Chondrocyte (in vitro differentiated cells): Measurements from ENCODE around the gene CDT1. TPM values are rescaled to one million over a fixed set of nuclear protein-coding genes. Genes with fewer than 3 reads are reported as not detected.
"Not testable (repeated sequence)": the region's sequence is repeated elsewhere in the genome, so short reads cannot be mapped to it uniquely, and the experiment has no call there.

Experiments used
- DNase-seq: peaks from one replicate; pipeline ENCODE4 v3.0.0; 2021; ENCODE audit warnings: mixed read lengths, low spot score
- H3K27ac Mint-ChIP-seq: one replicate; pipeline ENCODE4 v1.8.0; 2021; ENCODE audit warnings: mild to moderate bottlenecking, moderate library complexity, mixed read lengths; ENCODE audit not compliant: unreplicated experiment
- H3K27me3 Mint-ChIP-seq: 2 replicates; pipeline ENCODE4 v1.8.0; 2021; ENCODE audit warnings: low read depth, mixed read lengths
- H3K36me3 Mint-ChIP-seq: 2 replicates; pipeline ENCODE4 v1.8.0; 2021; ENCODE audit warnings: low read depth, mixed read lengths
- H3K4me1 Mint-ChIP-seq: 2 replicates; pipeline ENCODE4 v1.8.0; 2021; ENCODE audit warnings: low read depth, mild to moderate bottlenecking, mixed read lengths
- H3K4me3 Mint-ChIP-seq: one replicate; pipeline ENCODE4 v1.8.0; 2021; ENCODE audit warnings: mild to moderate bottlenecking, moderate library complexity, mixed read lengths; ENCODE audit not compliant: unreplicated experiment
- H3K9me3 Mint-ChIP-seq: 2 replicates; pipeline ENCODE4 v1.8.0; 2021; ENCODE audit warnings: low read depth, mixed read lengths
- total RNA-seq: library from RNA; stranded (reverse); gene quantifications from 3 replicates; pipeline ENCODE4 v1.2.1, GENCODE V29; 2021
- TF ChIP-seq, protein P1 (sequence below): fragments of 200-600 bp; sonication (generic); IDR thresholded peaks from 2 replicates; pipeline ENCODE4 v1.5.0; 2021; ENCODE audit warnings: antibody characterized with exemption, mild to moderate bottlenecking, moderate library complexity

CDT1 gene
- total RNA-seq, 1 donor from 2014 or later: 3.7 TPM

DNA sequence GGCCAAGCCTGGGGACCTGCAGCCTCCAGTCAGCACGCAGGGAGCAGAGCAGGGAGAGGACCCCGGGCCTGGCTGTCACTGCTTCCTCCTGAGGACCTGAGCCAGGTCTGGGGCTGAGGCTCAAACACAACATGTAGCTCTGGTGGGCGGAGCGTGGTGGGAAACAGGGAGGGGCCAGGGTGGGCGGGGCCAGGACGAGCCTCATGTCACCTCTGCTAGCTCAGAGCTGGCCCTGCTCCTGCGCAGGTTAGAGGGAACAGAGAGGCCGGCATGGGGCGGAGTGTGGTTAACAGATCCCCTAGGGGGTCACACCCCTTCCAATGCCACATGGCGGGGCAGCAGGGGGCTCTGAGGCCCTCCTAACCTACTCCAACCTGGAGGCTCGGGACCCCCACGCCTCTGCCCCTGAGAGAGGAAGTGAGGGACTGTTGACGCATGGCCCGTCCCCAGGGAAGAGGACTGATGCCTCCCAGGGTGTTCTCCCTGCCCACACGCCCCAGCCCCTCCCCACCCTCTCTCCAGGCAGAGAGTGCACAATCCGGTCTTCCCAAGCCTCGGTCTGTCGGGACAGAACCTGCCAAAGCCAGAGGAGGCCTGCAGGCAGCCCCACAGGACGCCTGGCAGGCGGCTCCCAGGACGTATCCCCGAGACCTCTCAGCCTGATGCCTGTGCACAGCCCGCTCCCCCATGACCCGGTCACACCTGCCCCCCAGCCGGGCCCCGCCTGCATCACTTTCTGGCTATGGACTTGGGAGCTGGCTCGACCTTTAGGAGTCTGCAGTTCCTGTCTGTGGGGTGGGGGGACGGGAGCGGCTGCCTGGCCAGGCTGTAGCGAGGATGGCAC lies 33.8 kb upstream of the CDT1 start:
- H3K9me3 Mint-ChIP-seq: no peaks in the 10 kb centered on the region
- no peaks in the 10 kb centered on the region for H3K27me3 Mint-ChIP-seq
- peak overlapping the region; percentile 45 for H3K4me3 Mint-ChIP-seq
- H3K27ac Mint-ChIP-seq: peak overlapping the region; percentile 92
- TF ChIP-seq, protein P1, sequence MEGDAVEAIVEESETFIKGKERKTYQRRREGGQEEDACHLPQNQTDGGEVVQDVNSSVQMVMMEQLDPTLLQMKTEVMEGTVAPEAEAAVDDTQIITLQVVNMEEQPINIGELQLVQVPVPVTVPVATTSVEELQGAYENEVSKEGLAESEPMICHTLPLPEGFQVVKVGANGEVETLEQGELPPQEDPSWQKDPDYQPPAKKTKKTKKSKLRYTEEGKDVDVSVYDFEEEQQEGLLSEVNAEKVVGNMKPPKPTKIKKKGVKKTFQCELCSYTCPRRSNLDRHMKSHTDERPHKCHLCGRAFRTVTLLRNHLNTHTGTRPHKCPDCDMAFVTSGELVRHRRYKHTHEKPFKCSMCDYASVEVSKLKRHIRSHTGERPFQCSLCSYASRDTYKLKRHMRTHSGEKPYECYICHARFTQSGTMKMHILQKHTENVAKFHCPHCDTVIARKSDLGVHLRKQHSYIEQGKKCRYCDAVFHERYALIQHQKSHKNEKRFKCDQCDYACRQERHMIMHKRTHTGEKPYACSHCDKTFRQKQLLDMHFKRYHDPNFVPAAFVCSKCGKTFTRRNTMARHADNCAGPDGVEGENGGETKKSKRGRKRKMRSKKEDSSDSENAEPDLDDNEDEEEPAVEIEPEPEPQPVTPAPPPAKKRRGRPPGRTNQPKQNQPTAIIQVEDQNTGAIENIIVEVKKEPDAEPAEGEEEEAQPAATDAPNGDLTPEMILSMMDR: no peak
- peaks cover 90% of the 10 kb centered on the region for H3K4me1 Mint-ChIP-seq
- no peak for DNase-seq
- no peaks in the 10 kb centered on the region for H3K36me3 Mint-ChIP-seq

DNA sequence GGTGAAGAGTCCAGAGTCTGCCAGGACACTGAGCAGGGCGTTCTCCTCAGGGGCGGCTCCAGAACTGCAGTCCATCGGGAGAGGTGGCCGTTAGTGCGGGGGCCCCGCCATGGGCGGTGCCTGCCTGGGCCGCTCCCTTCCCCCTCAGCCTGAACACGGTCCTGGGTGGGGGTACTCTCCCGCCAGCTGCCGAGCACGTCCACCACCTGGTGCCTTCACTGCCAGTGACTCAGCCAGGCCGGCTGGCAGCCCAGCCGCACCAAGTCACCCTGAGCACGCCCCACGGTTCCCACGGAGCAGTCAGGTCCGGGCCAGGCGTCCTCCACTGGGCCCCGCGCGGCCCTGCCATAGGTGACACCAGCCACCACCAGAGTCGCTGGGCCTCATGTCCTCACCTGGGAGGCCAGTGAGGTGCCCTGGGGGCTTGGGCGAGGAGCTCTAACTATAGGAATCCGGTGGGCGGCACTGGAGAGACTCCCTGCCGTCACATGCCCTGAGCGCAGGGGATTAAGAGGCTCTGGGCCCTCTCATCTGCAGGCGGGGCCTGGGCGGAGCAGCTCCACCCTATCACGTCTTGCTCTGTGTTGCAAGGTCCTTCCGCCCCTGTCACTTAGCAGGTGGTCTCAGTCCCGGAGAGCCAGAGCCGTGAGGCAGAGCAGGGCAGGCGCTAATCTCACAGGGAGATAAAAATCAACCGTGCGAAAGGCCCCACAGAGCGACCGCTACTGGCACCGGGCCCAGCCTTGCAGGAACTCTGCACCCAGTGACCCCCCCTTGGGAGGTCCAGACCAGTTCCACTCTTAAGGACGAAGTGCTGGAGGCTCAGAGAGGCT lies 32.9 kb upstream of the CDT1 start:
- Mint-ChIP-seq H3K27ac (peak overlapping the region; percentile 92), H3K36me3 (no peaks in the 10 kb centered on the region), H3K27me3 (no peaks in the 10 kb centered on the region), H3K4me3 (peak overlapping the region; percentile 45), H3K4me1 (peaks cover 84% of the 10 kb centered on the region), H3K9me3 (no peaks in the 10 kb centered on the region)
- no peak for DNase-seq
- TF ChIP-seq, protein P1: no peak

GRCh38 chr16:88771294-88771772 lies 32.3 kb upstream of the CDT1 start:
- no peaks in the 10 kb centered on the region for H3K9me3 Mint-ChIP-seq
- peak overlapping the region; percentile 31 for H3K4me3 Mint-ChIP-seq
- H3K27ac Mint-ChIP-seq: peak overlapping the region; percentile 92
- no peaks in the 10 kb centered on the region for H3K27me3 Mint-ChIP-seq
- TF ChIP-seq, protein P1: no peak
- peaks cover 83% of the 10 kb centered on the region for H3K4me1 Mint-ChIP-seq
- no peaks in the 10 kb centered on the region for H3K36me3 Mint-ChIP-seq
- DNase-seq: no peak

DNA sequence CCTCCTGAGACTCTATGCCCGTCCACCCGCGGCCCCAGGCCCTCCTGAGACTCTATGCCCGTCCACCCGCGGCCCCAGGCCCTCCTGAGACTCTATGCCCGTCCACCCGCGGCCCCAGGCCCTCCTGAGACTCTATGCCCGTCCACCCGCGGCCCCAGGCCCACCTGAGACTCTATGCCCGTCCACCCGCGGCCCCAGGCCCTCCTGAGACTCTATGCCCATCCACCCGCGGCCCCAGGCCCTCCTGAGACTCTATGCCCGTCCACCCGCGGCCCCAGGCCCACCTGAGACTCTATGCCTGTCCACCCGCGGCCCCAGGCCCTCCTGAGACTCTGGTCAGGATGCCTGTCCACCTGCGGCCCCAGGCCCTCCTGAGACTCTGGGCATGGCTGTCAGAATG lies 31.8 kb upstream of the CDT1 start:
- DNase-seq, H3K4me3 Mint-ChIP-seq, H3K36me3 Mint-ChIP-seq, H3K27me3 Mint-ChIP-seq, H3K9me3 Mint-ChIP-seq: not testable (repeated sequence)
- Mint-ChIP-seq H3K27ac (peak overlapping the region; percentile 32), H3K4me1 (peaks cover 86% of the 10 kb centered on the region)

DNA sequence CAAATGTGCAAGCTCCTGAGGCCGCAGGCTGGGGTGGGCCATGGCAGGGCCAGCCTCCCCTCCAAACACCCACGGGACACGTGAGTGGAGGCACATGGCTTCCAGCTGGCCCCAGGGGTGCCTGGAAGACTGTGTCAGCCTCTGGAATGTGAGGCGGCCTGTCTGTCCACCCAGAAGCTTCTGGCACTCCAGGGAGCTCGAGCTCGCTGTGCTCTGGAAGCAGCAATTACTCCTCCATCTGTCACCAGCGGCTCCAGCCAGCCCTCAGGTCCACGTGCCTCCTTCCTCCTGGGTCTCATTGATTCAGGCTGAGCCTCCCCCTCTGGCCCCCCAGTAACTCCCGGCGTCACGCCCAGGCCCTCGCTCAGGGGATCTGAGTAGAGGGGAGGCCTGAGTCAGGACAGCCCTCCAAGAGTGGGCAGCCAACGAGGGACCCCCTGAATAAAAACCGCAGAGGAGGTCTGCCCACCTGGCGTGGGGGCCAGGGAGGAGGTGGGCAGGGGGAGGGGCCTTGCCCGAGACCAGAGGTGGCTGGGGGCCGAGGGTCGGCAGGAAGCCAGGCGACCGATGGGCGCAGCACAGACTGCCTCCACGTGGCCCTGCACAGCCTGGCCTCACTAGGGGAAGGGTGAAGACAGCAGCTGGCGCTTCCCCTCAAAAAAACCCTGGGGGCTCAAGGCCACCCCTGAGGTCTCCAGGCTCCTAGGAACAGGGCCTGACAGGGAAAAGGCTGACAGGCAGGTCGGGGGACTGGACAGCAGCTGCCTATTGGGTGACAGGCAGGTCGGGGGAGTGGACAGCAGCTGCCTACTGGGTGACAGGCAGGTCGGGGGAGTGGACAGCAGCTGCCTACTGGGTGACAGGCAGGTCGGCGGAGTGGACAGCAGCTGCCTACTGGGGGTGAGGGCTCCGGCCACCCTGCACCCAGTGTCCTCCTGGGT lies 30.4 kb upstream of the CDT1 start:
- peak overlapping the region; percentile 98 for H3K27ac Mint-ChIP-seq

More for the DNA sequence above, 30.4 kb upstream of the CDT1 start:
- DNase-seq: no peak
- no peaks in the 10 kb centered on the region for H3K9me3 Mint-ChIP-seq
- H3K4me3 Mint-ChIP-seq: peak overlapping the region; percentile 56
- TF ChIP-seq, protein P1: no peak
- peaks cover 80% of the 10 kb centered on the region for H3K4me1 Mint-ChIP-seq
- no peaks in the 10 kb centered on the region for H3K36me3 Mint-ChIP-seq
- H3K27me3 Mint-ChIP-seq: no peaks in the 10 kb centered on the region
